AG09319 (cell line): ENCODE measurements around the gene GABBR2.

ENCODE experiments used
- DNase-seq: peaks from one replicate; pipeline ENCODE4 v3.0.0-alpha.2; 2010; ENCODE audit warnings: low read depth; ENCODE audit errors: extremely low read depth
- TF ChIP-seq, protein P1 (sequence below): IDR thresholded peaks from 2 replicates; pipeline ENCODE4 v1.5.1; 2011; ENCODE audit warnings: low read depth, mild to moderate bottlenecking, inconsistent platforms, low read length, moderate library complexity

The GABBR2 gene

DNA sequence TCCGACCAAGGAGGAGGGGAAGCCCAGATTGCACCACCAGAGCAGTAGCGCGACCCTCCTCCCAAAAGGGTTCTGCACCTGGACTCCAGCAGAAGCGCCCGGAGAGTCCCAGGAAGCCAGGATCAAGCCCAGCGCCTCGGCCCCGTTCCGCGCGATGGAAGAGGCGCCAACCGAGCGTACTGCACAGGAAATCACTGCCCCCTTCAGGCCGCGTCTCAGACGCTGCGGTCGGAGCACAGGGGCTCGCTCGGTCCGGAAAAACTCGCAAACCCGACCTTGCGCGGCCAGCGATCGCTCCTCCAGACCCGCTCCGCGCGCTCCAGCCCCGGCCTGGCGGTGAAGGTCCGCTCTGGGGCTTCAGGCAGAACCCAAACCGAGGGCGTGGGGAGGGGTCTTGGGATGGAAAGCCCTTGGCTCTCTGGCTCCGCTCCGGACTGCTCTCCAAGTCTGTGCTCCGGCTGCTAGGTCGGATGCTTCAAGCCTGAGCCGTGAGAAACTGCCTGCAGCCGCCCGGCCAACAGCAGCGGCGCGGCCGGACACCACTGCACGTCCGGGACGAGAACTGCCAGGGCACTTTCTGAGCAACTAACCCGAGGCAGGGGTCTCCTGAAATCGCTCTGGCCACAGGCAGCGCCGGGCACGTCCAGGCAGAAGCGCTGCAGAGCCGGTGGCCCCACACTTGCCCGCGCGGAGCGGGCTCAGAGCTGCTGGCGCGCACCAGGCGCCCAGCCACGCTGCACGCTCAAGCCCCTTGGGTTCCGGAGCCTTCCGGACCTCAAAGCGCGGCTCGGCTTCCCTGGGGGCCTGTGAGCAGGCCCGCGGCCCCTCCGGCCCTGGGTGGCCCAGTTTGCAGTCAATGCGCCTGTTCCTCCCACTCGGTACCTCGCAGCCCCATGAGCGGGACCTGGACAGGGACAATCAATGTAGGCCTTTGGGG, 1.3 kb downstream of the GABBR2 start:
- DNase-seq, result peak; percentile 4

DNA sequence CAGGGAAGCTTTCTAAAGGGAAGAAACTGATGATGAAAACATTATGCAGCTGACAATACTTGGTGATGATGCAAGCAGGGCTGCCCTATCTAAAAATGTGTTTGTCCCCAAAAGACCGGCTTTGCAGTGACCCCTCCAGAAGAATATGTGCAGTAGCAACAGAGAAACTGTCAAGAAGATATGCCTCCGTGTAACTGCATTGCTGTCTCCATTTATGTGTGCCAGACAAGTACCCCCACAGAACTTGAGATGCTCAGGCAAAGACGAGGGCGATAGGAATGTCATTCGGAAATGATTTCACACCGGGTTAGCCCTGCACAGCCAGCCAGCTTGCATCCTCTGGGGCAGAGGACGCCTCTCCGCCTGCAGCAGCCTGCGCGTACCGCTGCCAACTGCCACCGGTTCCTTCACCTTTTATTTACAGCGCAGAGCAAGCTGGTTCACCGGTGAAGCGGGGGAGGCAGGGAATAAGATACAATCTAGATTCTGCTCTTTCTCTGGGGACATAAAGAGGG, 2.0 kb downstream of the GABBR2 start:
- TF ChIP-seq, protein P1, sequence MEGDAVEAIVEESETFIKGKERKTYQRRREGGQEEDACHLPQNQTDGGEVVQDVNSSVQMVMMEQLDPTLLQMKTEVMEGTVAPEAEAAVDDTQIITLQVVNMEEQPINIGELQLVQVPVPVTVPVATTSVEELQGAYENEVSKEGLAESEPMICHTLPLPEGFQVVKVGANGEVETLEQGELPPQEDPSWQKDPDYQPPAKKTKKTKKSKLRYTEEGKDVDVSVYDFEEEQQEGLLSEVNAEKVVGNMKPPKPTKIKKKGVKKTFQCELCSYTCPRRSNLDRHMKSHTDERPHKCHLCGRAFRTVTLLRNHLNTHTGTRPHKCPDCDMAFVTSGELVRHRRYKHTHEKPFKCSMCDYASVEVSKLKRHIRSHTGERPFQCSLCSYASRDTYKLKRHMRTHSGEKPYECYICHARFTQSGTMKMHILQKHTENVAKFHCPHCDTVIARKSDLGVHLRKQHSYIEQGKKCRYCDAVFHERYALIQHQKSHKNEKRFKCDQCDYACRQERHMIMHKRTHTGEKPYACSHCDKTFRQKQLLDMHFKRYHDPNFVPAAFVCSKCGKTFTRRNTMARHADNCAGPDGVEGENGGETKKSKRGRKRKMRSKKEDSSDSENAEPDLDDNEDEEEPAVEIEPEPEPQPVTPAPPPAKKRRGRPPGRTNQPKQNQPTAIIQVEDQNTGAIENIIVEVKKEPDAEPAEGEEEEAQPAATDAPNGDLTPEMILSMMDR, result no peak
- no peak for DNase-seq

More for the DNA sequence above, 1.3 kb downstream of the GABBR2 start:
- TF ChIP-seq, protein P1, result peak; percentile 56

DNA sequence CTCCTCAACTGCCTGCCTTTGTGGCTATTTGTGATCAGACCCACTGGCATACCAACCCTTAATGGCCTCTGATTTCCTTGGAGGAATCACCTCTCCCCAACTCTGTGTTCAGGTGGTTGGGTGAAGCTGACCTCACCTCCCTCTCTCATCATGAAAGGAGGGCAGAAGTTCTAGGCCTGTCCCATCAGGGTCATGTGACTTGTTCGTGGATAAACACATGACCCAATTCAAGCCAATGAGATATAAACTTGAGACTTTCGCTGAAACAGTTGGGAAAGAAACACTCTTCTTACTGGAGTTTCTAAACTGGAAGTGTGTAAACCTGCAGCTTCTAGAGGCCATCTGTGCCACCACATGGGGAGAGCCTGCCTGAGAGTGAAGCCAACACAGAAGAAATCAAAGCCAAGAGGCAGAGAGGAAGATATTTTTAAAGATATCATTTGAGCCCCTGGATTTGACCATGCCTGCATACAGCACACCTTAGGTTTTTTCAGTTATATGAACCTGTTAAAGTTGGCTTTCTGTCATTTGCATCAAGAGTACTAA, 5.8 kb downstream of the GABBR2 start:
- no peak for DNase-seq
- TF ChIP-seq, protein P1, result no peak

DNA sequence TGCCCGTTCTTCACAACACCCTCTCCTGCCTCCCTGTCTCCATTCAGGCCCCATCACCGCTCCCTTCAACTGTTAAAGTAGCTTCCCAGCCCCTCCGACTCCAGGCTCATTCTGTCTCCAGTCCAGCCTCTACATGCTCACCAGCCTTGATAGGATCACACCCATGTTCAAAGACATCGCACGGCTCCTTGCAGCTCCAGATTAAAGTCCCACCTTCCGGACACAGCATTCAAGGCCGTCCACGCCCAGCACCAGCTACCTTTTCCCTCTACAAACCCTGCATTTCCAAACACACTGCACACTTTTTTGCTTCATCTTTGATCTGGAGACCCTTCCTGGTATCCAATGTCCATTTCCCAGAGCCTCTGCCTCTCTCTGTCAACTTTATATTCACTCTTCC, 6.4 kb downstream of the GABBR2 start:
- no peak for DNase-seq
- TF ChIP-seq, protein P1, result no peak

DNA sequence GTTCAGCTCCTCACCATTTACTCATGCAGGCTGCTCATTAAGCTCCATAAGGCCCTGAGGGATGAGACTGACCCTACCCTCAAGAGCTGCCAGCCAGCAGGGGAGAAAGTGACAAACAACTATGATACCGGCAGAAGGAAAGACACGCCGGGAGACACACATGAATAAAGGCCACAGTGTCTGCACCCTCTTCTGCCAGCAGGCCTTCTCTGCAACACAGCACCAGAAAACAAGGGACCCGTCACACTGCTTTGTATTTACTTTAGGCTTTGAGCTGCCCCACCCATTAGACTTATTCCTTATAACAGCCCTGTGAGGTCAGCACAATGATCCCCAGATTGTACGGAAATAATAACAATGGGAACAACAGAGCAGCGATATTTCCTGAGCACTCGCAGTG, 7.2 kb downstream of the GABBR2 start:
- DNase-seq, result no peak
- TF ChIP-seq, protein P1, result no peak

DNA sequence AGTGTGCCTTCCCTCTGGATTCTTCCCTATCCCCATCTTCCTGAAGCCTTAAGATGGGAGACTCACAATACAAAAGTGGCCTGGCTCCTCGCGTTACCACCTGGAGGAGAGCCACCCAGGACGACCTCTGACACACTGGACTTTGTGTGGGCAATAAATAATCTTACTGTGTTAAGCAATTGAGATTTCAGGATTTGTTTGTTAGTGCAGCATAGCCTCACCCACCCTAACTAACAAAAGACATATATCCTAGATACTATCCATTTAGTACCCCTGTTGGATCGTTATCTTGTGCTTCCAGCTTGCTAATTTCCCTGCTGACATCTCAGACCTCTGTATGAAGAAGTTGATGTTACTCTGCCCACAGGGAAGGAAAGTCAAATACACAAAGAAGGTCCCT, 7.9 kb downstream of the GABBR2 start:
- DNase-seq, result no peak
- TF ChIP-seq, protein P1, result no peak

DNA sequence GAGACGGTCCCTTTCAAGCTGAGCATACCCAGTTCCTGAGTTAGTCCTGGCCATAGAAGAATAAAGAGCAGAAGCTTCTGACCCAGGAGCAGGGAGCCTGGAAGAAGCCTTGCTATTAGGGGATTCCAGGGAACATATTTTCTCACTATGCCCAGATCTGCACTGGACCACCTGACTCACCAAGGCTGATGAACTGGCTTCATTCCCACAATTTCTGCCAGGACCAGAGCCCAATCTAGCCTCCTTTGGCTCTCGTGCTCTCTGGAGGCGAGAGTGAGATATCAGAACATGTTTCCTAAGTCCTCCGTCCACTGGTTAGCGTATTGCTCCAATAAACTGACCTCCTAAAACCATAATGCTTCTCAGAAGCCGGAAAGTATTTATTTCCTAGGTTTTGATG, 9.9 kb downstream of the GABBR2 start:
- TF ChIP-seq, protein P1, result no peak
- no peak for DNase-seq
